HL-60/S4 treated with retinoic acid at 250 ng/mL for 4 days and 3 days (cell line): Measurements from ENCODE around the gene FUT1.
"Not testable (repeated sequence)": the region's sequence is repeated elsewhere in the genome, so short reads cannot be mapped to it uniquely, and the experiment has no call there.

Source experiments
- in situ Hi-C: fragments of 300-500 bp; cut with MboI; formaldehyde crosslinking; loops from 2 replicates; pipeline ENCODE4 v1.7.0; 2022; ENCODE audit warnings: low sequenced_read_pairs

Gene FUT1

DNA sequence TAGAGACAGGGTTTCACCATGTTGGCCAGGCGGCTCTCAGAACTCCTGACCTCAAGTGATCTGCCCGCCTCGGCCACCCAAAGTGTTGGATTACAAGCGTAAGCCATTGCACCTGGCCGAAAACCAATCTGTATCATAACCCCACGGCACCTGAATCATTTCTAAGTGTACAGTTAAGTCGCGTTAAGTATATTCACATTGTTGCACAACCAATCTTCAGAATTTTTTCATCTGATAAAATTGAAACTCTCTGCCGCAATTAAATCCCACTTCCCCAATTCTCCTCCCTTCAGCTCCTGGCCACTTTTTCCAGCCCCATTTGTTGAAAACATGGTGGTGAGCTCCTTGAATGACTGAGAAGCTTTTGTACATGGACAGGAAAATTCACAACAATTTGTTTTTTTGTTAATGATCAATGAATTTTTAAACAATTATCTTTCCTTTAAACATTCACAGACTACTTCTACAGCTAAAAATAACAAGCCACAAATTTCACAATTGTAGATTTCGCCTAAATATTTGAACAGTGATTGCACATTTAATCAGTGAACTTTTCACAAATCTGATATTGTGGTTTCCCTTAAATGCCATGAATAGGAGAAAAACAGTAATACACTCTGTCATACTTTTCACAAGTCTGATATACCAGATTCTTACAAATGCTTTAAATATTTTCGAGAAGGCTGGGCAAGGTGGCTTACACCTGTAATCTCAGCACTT lies 16.7 kb upstream of the FUT1 start:
- in situ Hi-C loops, result no loop called here

DNA sequence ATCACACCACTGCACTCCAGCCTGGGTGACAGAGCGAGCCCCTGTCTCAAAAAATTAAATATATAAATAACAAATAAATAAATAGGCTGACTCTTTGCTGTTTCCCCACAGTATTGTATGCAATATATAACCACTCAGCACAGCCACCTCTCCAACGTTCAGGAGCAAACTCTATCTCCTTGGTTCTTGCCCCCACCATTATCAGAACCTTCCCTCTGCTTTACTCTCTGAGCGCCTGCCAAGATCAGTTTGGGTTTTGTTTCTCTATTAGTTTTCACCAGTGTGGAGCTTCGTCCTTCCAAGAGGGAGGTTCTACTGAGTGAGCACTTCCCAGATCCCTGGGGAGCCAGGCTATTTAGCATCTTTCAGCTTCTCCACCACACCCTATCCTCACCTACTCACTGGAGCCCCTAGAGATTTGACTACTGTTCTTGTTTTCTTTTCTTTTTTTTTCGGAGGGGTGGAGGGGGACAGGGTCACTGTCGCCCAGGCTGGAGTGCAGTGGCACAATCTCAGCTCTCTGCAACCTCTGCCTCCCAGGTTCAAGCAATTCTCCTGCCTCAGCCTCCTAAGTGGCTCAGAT lies 15.8 kb upstream of the FUT1 start:
- in situ Hi-C loops, result not testable (repeated sequence)

DNA sequence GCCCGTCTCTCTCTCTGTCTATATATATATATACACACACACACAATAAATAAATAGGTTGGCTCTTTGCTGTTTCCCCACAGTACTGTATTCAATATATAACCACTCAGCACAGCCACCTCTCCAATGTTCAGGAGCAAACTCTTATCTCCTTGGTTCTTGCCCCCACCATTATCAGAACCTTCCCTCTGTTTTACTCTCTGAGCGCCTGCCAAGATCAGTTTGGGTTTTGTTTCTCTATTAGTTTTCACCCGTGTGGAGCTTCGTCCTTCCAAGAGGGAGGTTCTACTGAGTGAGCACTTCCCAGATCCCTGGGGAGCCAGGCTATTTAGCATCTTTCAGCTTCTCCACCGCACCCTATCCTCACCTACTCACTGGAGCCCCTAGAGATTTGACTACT lies 13.4 kb upstream of the FUT1 start:
- in situ Hi-C loops, result not testable (repeated sequence)

DNA sequence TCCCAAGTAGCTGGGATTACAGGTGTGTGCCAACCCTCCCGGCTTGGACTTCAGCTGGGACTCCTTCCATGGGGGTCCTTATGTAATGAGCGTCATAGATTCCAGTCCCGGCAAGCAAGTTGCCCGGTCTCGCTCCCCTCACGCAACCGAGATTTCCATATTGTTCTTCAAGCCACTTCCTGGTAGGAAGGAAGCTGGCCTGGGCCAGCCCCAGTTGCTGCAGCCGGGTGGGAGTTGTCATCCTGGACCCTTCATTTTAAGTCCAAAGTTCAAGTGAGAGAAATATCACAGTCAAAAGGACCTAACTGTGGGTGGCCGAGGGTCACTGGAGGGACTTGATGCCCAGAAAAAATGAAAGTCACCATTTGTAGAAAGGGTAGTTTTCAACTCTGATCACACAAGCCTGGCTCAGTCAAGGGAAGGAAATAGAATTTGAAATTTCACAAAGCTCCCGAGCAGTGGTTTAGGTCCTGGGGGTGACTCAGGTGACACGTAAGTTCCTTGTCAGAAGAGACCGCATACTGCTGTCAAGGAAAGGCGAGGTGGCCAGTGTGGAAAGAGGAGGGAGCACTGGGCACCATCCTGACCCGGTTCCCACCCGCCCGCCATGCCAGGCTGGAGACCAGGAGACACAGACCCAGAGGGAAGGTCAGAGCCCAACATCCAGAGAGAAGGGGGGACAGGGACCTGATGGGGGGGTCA lies 8.2 kb upstream of the FUT1 start:
- in situ Hi-C loops, result no loop called here

DNA sequence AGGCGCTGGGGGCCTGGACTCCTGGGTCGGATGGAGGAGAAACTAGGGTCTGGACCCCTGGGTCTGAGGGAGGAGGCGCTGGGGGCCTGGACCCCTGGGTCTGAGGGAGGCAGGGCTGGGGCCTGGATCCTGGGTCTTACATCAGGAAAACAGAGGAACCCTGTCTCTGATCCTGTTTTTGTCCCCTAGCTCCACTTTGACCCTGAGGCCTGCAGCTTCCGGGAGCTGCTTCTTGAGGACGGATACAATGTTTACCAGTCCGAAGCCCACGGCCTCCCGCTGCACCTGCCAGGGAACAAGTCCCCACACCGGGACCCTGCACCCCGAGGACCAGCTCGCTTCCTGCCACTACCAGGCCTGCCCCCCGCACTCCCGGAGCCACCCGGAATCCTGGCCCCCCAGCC lies 5.3 kb upstream of the FUT1 start:
- in situ Hi-C loops, result no loop called here

DNA sequence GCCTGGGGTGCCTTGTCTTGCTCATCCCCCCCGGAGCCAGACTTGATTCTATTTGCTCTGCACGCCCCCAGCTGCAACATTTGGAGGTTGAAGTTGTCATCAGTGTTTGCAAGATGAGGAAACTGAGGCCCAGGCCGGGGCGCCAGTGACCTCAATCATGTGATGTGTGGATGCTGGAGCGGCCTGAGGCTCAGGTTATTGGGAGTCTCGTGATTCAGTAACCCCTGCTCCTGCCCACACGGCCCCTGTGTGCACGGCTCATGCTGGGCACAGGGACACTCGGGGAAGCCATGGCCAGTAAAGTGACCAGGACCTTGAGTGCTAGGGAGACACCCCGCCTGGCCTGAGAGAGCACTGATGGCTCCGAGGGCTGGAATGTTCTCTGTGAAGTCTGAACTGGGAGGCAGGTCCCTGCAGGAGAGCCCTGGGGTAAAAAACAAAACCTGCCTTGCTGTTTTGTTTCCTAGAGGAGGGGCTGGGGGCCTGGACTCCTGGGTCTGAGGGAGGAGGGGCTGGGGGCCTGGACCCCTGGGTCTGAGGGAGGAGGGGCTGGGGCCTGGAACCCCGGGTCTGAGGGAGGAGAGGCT lies 4.7 kb upstream of the FUT1 start:
- in situ Hi-C loops, result no loop called here

DNA sequence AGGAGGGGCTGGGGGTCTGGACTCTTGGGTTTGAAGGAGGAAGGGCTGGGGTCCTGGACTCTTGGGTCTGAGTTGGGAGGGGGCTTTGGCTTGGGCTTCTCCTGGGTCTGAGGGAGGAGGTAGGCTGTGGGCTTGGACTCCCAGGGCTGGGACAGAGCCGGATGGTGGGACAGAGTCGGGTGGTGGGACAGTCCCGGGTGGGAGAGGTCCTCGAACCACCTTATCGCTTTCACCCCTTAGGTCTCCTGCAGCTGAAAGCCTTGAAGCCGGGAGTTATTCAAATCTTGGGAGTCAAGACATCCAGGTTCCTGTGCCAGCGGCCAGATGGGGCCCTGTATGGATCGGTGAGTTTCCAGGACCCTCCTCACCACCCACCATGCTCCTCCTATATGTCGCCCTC lies 4.2 kb upstream of the FUT1 start:
- in situ Hi-C loops, result no loop called here

DNA sequence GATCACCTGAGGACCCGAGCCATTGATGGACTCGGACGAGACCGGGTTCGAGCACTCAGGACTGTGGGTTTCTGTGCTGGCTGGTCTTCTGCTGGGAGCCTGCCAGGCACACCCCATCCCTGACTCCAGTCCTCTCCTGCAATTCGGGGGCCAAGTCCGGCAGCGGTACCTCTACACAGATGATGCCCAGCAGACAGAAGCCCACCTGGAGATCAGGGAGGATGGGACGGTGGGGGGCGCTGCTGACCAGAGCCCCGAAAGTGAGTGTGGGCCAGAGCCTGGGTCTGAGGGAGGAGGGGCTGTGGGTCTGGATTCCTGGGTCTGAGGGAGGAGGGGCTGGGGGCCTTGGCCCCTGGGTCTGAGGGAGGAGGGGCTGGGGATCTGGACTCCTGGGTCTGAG lies 3.8 kb upstream of the FUT1 start:
- in situ Hi-C loops, result no loop called here

DNA sequence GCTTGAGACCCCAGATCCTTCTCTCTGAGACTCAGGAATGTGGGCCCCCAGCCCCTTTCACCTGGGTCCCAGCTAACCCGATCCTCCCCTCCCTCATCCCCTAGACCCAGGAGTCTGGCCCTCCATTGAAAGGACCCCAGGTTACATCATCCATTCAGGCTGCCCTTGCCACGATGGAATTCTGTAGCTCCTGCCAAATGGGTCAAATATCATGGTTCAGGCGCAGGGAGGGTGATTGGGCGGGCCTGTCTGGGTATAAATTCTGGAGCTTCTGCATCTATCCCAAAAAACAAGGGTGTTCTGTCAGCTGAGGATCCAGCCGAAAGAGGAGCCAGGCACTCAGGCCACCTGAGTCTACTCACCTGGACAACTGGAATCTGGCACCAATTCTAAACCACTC lies 3.3 kb upstream of the FUT1 start:
- in situ Hi-C loops, result no loop called here

DNA sequence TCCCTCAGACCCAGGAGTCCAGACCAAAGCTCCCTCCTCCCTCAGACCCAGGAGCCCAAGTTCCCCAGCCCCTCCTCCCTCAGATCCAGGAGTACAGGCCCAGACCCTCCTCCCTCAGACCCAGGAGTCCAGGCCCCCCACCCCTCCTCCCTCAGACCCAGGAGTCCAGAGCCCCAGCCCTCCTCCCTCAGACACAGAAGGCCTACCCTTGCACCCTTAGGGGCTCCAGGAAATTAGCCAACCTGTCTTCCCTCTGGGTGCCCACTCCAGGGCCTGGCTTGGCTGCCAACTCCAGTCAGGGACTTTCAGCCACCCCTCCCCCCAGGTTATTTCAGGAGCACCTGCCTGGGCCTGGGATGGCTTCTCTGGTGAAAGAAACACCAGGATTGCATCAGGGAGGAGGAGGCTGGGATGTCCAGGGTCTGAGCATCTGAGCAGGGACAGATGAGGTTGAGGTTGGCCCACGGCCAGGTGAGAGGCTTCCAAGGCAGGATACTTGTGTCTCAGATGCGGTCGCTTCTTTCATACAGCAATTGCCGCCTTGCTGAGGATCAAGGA lies 2.7 kb upstream of the FUT1 start, which contains the start of gene FGF21:
Gene FGF21, plus strand, starts transcription at position 441 of the 558 bp plus-strand sequence. CDS start 713 bp downstream, outside the sequence.
- in situ Hi-C loops, result no loop called here

DNA sequence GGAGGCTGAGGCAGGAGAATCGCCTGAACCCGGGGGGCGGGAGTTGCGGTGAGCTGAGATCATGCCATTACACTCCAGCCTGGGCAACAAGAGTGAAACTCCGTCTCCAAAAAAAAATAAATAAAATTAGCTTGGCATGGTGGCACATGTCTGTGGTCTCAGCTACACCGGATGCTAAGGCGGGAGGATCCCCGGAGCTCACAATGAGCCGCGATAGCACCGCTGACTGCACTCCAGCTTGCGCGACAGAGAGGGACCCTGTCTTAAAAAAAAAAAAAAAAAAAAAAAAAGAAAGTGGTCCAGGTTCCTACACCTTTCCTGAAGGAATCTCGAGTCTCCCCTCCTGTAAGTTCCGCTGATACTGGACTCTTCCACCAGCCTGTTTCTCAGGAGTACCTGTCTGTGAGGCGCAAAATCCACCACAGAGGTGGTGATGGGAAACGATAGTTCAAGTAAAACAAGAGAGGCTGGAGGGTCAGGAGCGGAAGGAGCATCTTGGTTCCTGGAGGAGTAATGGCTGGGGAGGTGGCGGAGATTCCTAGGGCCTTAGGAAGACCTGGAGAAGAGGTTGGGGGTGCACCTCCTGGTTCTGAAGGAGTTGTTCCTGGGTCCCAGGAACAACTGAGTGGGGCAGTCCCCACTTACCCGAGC lies 471 bp downstream of the FUT1 start:
- in situ Hi-C loops, result no loop called here

DNA sequence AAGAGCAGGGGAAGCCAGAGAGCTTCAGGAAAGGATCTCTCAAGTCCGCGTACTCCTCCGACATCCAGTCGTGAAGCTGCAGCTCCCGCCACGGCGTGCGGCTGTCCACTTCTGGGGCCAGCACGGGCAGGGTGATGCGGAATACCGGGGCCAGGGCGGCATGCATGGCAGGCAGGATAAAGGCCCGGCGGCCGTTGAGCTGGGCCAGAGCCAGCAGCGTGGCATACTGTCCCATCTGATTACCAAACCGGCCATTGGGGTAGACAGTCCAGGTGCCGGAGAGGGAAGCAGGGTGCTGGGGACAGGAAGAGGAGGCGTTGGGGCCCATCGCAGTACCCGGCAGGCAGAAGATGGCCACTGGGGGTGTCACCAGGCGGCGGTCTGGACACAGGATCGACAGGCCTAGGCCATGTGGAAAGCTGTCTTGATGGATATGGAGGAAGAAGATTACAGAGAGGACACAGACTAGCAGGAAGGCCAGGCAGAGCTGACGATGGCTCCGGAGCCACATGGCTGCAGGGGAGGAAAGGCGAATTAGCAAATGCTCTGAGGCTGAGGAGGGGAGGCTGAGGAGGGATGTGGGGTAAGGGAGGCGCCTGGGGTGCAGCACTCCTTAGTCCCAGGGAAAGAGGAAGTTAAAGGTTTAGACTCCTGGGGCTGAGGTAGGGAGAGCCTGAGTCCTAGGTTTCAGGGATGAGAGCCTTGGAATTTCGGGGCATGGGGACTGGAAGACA lies 1.5 kb downstream of the FUT1 start:
- in situ Hi-C loops, result no loop called here

DNA sequence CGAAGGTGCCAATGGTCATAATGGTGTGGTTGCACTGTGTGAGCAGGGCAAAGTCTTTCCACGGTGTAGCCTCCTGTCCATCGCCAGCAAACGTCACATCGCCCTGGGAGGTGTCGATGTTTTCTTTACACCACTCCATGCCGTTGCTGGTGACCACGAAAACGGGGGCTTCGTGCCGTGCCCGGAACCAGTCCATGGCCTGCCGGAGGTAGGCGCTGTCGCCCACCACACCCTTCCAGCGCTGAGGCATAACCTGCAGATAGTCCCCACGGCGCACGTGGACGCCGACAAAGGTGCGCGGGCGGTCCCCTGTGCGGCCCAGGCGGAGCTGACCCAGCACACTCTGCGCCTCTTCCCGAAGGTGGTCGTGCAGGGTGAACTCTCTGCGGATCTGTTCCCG lies 2.1 kb downstream of the FUT1 start:
- in situ Hi-C loops, result no loop called here

DNA sequence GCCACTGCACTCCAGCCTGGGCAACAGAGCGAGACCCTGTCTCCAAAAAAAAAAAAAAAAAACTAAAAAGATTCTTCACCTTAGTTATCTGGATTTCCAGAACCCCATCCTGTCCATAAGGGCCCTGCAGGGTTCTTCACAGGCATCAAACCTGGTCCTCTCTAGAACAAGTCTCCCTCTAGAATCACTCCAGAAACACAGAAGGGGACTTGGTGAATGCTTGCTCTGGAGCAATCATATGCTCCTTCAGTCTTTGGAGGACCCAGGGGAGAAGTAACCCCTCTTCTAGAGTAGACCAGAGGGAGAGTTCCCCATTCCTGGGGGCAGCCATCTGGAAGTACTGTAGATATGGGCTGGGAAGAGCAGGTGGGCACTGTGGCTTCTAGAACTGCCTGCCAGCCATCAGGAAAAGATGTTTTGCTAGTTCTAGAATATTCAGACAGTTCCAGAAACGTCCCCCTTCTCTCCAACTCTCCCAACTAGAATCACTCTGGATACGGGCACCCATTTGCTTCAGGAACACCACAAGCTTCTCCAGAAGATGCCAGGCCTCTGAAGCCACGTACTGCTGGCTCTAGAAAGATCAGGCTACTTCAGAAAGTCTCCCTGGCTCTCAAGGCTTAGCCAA lies 2.8 kb downstream of the FUT1 start:
- in situ Hi-C loops, result no loop called here

DNA sequence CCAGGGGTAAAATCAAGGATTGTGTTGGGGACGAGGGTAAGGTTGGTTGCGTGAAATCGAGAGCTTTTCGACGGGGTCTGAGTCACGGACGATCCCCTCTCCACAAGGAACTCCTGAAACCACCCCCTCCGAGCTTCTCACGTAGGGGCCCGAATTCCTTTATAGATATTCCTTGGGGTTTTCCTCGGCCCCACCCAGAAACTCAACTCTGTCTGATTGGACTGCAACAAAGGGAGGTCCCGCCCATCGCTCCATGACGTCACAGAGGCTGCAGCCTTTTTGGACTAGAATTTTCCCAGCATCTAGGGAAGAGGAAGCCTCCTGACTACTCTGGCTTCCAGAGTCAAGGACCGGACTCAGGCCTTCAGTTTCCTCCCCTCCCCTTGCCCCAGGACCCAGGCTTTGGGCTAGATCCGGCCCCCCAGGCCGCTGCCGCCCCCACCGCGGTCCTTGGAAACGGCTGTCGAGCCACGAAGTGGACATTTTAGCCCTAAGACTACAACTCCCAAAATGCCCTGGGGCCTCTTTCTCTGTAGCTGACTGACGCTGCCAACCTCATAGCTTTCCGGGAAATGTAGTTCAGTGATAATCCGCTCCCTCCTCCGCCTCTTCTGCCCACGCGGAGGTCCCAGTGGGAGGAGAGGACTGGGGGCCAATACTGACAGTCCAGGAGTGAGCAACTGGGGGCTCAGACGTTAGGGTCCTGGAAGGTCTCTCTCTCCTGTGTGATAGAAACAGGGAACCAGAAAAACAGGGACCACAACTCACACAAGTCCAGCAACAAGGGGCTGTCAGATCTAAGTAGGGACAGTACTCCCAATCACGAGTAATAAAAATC lies 5.5 kb downstream of the FUT1 start, which contains the start of gene IZUMO1:
Gene IZUMO1, minus strand, starts transcription at position 172 of the 838 bp plus-strand sequence. CDS start 1,050 bp downstream, outside the sequence.
- in situ Hi-C loops, result no loop called here

DNA sequence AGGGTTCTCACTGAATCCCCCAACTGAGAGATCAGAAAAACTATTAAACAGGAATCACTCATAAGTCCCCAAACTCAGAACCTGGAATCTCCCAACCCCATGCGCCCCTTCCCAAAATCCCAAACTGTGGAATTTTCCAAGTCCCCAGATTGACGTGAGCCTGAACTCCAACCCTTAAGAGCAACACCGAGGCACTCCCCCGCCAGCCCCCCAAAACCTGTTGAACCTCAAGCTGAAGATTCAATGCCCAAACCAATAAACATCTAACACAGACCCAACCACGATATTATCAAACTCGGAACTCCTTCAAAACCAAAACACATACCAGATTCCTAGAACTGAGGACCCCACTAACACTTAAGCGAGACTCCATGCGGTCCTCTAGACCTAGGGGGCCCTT lies 6.3 kb downstream of the FUT1 start:
- in situ Hi-C loops, result no loop called here

DNA sequence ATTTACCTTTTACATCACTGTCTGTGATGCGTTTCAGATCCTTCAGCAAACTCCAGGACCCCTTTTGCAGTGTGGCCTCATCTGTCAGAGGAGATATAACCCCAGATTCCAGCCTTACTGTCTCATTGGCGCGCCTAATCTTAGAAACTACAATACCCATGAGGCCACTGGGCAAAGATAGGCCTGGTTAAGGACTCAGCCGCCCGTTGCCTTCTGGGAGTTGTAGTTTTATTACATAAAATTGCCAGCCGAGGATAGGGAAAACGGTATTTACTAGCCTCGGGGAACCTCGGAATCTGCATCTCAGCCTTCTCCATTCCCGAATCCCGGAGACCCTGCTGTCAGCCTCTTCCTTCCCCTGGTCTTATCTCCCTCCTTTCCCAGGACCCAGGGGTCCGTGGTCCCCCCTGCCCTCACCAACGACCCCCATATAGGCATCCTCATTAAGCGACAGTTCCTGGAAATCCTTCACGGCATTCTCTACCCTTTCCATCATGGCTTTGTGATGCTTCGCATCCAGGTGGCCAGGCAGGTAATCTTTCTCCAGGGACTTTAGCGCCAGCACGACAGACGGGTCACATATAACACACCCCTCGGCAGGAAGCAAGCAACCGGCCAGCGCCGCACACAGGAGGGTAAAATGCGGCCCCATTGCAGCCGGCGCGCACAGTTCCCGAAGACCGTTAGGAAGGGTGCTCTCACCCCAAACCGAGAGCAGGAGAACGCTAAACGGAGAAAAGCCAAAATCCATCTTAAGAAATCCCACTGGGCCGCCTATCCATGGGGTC lies 7.0 kb downstream of the FUT1 start:
- in situ Hi-C loops, result no loop called here

DNA sequence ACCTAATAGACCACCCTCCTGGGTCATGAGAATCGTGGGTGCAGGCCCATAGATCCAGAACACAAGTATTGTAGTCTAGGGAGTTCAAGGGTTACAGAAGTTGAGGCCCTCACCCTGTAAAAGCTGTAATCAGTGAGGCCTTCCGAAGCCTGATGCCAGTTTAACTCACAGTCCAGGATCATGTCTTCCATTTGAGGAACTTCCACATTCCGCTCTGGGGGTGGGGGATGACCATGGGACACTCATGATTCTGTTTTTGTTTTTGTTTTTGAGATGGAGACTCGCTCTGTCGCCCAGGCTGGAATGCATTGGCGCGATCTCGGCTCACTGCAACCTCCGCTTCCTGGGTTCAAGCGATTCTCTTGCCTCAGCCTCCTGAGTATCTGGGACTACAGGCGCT lies 10.3 kb downstream of the FUT1 start:
- in situ Hi-C loops, result no loop called here
